ENCODE measurements around the gene XPC. TPM values are rescaled to one million over a fixed set of nuclear protein-coding genes. Genes with fewer than 3 reads are reported as not detected.

XPC gene
- total and polyA plus RNA-seq, 2 donors (not counting 3 experiments of a cell fraction or from before 2014, with no cell fraction given), result 11.9 to 36.8 TPM

- H2AFZ ChIP-seq (ENCODE audit: low read depth, low read length), result no peak overlapping the region
- no peak for TF ChIP-seq JUN (IDR thresholded peaks at IDR 0.05; ENCODE audit: borderline replicate concordance, insufficient read depth, insufficient read length, low read depth)
- TF ChIP-seq EZH2 (IDR thresholded peaks at IDR 0.05; ENCODE audit: borderline replicate concordance, low read depth, low read length, severe bottlenecking), result no peak
- no peak for TF ChIP-seq FOS (IDR thresholded peaks at IDR 0.05; ENCODE audit: borderline replicate concordance, insufficient read depth, low read length)
- H3K4me2 ChIP-seq (ENCODE audit: insufficient read depth, low read length), result no peak overlapping the region
- H3K79me2 ChIP-seq (ENCODE audit: control insufficient read depth, insufficient read depth, low read length), result no peaks in the 10 kb centered on the region
- H4K20me1 ChIP-seq (replicated peaks; ENCODE audit: control insufficient read depth, extremely low read depth, insufficient read depth, low read length), result no peaks in the 10 kb centered on the region
- no peaks in the 10 kb centered on the region for H3K9me3 ChIP-seq (replicated peaks; ENCODE audit: control insufficient read depth, insufficient read depth, low read length)
- CTCF ChIA-PET, result interaction anchor here (1.2 kb wide), 1 partner anchor 26 kb away, joined by 3 read pairs; the partner anchor contains the start of genes CHCHD4 and TMEM43
- H3K27ac ChIP-seq (ENCODE audit: insufficient read depth, low read depth, low read length), result no peak overlapping the region
- FAIRE-seq (no peak), DNase-seq (ENCODE audit: low read depth, low spot score) (no peak)
- intact Hi-C loops (cut with micrococcal nuclease), result no loop called here
- dilution Hi-C loops (cut with MboI; ENCODE audit: extremely low pct_ligation_motif_present, low sequenced_read_pairs), result no loop called here
- peaks cover 5% of the 10 kb centered on the region for H3K4me1 ChIP-seq (ENCODE audit: control insufficient read depth, extremely low read depth, insufficient read depth, low read length)
- H3K4me3 ChIP-seq (replicated peaks in 1 of 3; ENCODE audit: insufficient read depth in 1 of 3, low read depth in 1 of 3, low read length in 3 of 3), result no peak overlapping the region
- H3K36me3 ChIP-seq (ENCODE audit: control insufficient read depth in 2 of 2, extremely low read depth in 1 of 2, insufficient read depth in 2 of 2, low read length in 2 of 2), result peaks cover 2 to 12% of the 10 kb centered on the region in 2 experiments
- no peak overlapping the region for H3K9ac ChIP-seq (replicated peaks; ENCODE audit: extremely low read depth, insufficient read depth, low read length)
- no peaks in the 10 kb centered on the region for H3K9me1 ChIP-seq (replicated peaks; ENCODE audit: control insufficient read depth, extremely low read depth, insufficient read depth, low read length)
- POLR2A ChIA-PET, result no interaction called here
- BruUV-seq (replicated peaks), result no TSS peak
- H3K27me3 ChIP-seq (ENCODE audit: control insufficient read depth in 2 of 2, insufficient read depth in 2 of 2, low read length in 2 of 2), result no peaks in the 10 kb centered on the region
Observed at GRCh38 chr3:14150491-14151230, 27.7 kb downstream of the XPC start.

GRCh38 chr3:14150078-14150477 lies 28.3 kb downstream of the XPC start:
- intact Hi-C loops (cut with micrococcal nuclease), result no loop called here
- FAIRE-seq (no peak), DNase-seq (ENCODE audit: low read depth, low spot score) (no peak)
- no peak overlapping the region for H3K4me2 ChIP-seq (ENCODE audit: insufficient read depth, low read length)
- H3K27me3 ChIP-seq (ENCODE audit: control insufficient read depth in 2 of 2, insufficient read depth in 2 of 2, low read length in 2 of 2), result no peaks in the 10 kb centered on the region
- no peak overlapping the region for H2AFZ ChIP-seq (ENCODE audit: low read depth, low read length)
- H3K9ac ChIP-seq (replicated peaks; ENCODE audit: extremely low read depth, insufficient read depth, low read length), result no peak overlapping the region
- TF ChIP-seq MYC (IDR thresholded peaks at IDR 0.05; ENCODE audit: low read depth, low read length) (no peak), CTCF (IDR thresholded peaks at IDR 0.05; ENCODE audit: extremely low read depth in 1 of 2, insufficient read depth in 1 of 2, low read depth in 1 of 2, low read length in 2 of 2) (no peak), MAX (IDR thresholded peaks at IDR 0.05; ENCODE audit: insufficient read depth, insufficient read length) (no peak), GATA2 (IDR thresholded peaks at IDR 0.05; ENCODE audit: insufficient read depth, insufficient read length, low read depth, low read length) (no peak), POLR2AphosphoS5 (IDR thresholded peaks at IDR 0.05; ENCODE audit: insufficient read depth, low read depth, low read length) (no peak), FOS (IDR thresholded peaks at IDR 0.05; ENCODE audit: borderline replicate concordance, insufficient read depth, low read length) (no peak), JUN (IDR thresholded peaks at IDR 0.05; ENCODE audit: borderline replicate concordance, insufficient read depth, insufficient read length, low read depth) (no peak), EZH2 (IDR thresholded peaks at IDR 0.05; ENCODE audit: borderline replicate concordance, low read depth, low read length, severe bottlenecking) (no peak), POLR2A (IDR thresholded peaks at IDR 0.05; ENCODE audit: low read depth, low read length) (no peak)
- ChIA-PET POLR2A (interaction anchor here (0.6 kb wide), 1 partner anchor 791 kb away, joined by 3 read pairs; no protein-coding TSS in a partner anchor), CTCF (no interaction called here)
- no peaks in the 10 kb centered on the region for H3K79me2 ChIP-seq (ENCODE audit: control insufficient read depth, insufficient read depth, low read length)
- no peaks in the 10 kb centered on the region for H3K9me3 ChIP-seq (replicated peaks; ENCODE audit: control insufficient read depth, insufficient read depth, low read length)
- dilution Hi-C loops (cut with MboI; ENCODE audit: extremely low pct_ligation_motif_present, low sequenced_read_pairs), result no loop called here
- no peak overlapping the region for H3K4me3 ChIP-seq (replicated peaks in 1 of 3; ENCODE audit: insufficient read depth in 1 of 3, low read depth in 1 of 3, low read length in 3 of 3)
- H3K36me3 ChIP-seq (ENCODE audit: control insufficient read depth in 2 of 2, extremely low read depth in 1 of 2, insufficient read depth in 2 of 2, low read length in 2 of 2), result peaks cover 2 to 12% of the 10 kb centered on the region in 2 experiments
- no TSS peak for BruUV-seq (replicated peaks)
- no peaks in the 10 kb centered on the region for H4K20me1 ChIP-seq (replicated peaks; ENCODE audit: control insufficient read depth, extremely low read depth, insufficient read depth, low read length)
- H3K9me1 ChIP-seq (replicated peaks; ENCODE audit: control insufficient read depth, extremely low read depth, insufficient read depth, low read length), result no peaks in the 10 kb centered on the region
- H3K4me1 ChIP-seq (ENCODE audit: control insufficient read depth, extremely low read depth, insufficient read depth, low read length), result peaks cover 11% of the 10 kb centered on the region
- no peak overlapping the region for H3K27ac ChIP-seq (ENCODE audit: insufficient read depth, low read depth, low read length)

Measured in endothelial cell of umbilical vein (primary cell).